Activated CD8-positive, alpha-beta memory T cell treated with anti-CD3 and anti-CD28 coated beads, Interleukin-2, amount 50 U/mL, for 4 hours (primary cell): ENCODE data around the gene MRPL41.
"Not testable (repeated sequence)": the region's sequence is repeated elsewhere in the genome, so short reads cannot be mapped to it uniquely, and the experiment has no call there.

ENCODE experiments used
- DNase-seq: peaks from one replicate; pipeline ENCODE4 v3.0.0-alpha.2; 2020

MRPL41 gene

DNA sequence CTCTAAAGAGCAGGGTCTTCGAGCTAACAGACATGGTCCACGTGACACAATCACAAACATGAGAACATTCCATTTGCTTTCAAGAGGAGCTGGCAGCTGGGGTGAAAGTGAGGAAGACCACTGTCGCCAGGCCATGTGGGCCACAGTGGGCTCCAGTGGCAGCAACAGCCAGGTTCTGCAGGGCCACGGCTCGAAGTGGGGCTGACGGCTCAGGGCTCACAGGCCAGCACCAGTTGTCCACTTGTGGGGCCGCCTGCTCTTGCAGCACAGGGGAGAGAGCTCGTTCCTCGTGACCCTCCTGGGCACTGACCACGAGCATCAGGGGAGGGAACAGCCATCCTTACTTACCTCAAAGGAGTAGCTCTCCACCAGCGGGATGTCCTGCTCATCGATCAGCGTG lies 36.6 kb downstream of the MRPL41 start:
- DNase-seq: no peak

DNA sequence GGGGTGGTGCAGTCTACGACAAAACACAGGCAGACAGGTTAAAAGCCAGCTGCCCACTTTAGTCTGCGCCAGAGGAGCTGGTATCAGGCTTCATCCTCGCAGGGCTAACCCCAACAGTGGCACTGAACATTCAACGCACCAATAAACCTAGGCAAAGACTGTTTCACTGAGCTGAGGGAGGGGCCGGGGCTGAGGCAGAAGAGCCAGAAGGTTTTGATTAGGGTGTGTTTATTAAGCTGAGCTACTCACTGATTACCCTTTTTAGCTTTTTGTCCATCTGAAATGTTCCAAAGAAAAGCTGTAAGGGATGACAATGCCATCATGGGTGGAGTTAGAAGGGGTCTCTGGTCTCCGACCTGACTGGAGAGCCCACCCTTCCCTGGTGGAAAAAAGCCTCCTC lies 37.2 kb downstream of the MRPL41 start:
- no peak for DNase-seq

DNA sequence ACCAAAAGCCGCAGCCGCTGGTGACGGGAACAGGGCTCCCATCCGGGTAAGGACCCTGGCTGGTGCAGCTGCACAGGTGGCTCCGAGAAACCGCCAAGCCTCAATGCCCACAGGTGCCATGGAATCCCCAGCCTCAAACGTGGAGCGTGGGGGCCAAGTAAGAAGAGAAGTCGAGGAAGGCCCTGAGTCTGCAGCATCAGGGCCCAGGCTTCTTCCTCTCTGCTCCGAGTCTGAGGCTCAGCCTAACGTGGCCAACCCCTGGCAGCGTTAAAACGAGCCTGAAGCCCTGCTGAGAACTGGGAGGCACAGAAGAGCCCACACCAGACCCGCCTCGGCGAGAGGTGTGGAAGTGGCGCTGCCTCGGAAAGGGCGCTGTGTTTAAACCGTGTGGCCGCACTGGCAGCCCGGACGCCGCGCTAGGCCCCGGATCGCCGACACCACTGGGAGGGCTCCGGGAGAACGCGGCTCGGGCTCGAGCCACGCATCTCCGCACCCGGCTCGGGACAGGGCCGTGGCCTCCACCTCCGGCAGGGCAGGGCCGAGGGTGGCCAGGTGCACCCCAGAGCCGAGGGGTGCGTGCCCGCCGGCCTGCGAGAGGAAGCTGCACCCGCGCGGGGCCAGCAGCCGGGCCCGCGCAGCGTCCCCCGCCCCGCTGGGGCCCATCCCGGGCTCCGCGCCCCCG lies 37.9 kb downstream of the MRPL41 start:
- no peak for DNase-seq

DNA sequence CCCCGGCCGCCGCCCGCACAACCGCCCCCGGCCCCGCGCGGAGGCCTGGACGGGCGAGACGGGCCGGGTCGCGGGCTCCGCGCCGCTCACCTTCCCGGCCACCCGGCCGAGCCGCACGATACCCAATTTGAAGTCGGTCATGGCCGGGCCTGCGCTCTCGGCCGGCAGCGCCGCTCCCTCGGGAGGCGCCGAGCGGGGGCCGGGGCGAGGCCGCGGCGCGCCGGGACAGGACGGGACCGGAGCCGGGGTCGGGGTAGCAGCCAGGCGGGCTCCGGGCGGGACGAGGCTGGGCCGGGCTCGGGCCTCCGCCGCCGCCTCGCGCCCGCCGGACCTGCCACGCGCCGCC lies 38.4 kb downstream of the MRPL41 start:
- DNase-seq: no peak

DNA sequence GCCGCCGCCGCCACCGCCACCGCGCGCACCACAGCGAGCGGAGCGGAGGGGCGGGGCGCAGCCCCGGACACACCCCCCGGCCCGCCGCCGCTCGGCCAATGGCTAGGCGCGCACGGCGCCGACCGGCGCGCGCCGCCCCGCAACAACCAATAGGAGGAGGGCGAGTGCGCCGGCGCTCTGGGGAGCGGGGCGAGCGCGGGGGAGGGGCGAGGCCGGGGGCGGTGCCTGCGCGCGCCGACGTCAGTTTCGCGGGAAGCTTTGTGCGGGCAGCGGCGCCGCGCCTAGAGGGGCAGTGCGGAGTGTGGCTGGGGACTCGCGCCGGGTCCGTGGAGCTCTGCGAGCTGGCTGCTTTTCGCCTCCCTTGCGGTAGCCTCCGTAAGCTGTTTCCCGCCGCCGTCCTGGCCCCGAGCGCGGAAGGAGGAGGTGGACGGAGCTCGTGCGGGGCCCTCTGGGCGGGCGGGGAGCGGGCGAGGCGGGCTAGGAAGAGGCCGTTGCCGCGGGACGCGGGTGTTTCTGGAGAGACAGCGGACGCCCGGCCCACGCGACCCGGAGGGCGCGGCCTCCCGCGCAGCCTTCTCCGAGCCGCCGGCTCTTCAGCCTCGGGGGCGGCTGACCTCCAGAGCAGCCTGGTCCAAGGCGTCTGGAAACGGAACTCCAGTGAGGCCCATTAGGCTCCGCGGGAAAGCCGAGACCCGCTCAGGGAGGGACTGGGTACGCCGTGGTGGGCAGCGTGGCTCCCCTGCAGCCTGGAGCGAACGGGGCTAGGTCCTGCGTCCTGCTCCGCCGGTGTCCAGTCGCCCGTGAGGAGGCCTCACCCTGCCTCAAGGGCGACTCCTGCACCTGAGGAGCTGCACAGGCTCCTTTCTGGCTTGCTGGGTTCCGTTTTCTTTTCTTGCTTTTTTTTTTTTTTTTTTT lies 39.0 kb downstream of the MRPL41 start, which contains the start of gene ZMYND19:
Gene ZMYND19 (minus strand): TSS at position 44 of the 915 bp plus-strand sequence. CDS start 249 bp downstream, outside the sequence.
- DNase-seq: peak; percentile 90

DNA sequence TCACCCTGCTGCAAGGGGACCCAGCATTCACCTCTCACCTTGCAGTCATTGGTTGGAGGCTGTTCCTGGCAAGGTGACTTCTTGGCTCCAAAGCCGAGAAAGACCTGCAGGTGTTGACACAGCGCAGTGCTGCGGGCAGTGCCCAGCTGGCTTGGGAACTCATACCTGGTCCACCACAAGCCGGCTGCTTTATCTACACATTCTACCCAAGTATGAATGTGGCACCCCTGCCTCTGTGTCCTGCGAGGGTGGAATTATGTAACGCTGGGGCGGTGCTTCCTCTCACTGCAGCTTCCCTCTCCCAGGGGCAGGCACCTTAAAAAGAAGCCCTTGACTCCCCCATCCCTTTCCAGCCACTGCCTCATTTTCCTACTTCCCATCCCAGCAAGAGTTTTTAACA lies 41.1 kb downstream of the MRPL41 start:
- DNase-seq: no peak

DNA sequence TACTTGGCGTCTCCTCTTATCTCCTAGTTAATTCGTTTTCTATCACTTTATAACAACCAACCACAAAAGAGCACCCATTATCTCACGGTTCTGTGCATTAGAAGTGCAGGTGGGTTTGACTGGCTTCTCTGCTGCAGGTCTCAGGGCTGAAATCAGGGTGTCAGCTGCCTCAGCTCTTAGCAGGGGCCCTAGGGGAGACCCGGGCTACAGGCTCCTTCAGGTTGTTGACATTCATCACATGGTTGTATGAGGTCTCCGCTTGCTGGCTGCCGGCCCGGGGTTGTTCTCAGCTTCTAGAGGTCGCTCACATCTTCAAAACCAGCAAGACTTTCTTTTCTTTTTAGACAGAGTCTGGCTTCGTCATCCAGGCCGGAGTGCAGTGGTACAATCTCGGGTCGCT lies 41.5 kb downstream of the MRPL41 start:
- no peak for DNase-seq

DNA sequence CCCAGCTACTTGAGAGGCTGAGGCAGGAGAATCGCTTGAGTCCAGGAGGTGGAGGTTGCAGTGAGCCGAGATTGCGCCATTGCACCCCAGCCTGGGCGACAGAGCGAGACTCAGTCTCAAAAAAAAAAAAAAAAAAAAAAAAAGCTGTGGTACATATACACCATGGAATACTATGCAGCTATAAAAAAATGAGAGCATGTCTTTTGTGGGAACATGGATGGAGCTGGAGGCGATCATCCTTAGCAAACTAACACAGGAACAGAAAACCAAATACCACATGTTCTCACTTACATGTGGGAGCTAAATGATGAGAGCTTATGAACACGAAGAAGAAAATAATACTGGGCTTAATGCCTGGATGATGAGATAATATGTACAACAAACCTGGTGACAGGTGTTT lies 44.9 kb downstream of the MRPL41 start:
- not testable (repeated sequence) for DNase-seq

DNA sequence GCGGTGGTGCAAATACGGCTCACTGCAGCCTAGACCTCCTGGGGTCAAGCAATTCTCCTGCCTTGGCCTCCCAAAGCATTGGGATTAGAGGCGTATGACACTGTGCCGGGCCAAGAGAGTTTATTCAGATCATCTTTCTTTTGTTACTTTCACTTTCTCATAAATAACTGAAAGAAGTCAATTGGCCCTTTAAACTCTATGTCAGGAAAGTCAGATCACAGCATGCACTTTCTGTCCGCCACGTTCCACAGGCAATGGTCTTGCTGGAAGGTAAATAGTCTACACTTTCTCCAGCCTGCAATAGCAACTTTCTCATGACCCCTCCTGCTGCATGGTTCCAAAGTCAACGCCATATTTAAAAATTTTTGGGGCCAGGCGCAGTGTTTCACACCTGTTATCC lies 47.3 kb downstream of the MRPL41 start:
- no peak for DNase-seq
